Left ventricle myocardium inferior (tissue), 1 donor: ENCODE measurements around the gene METTL8. TPM values are rescaled to one million over a fixed set of nuclear protein-coding genes. Genes with fewer than 3 reads are reported as not detected.

Experiments
- DNase-seq: peaks from one replicate; pipeline ENCODE4 v3.0.0-alpha.2; 2020
- H3K27ac ChIP-seq: fragments of 200-600 bp; replicated peaks from 2 replicates; pipeline ENCODE4 v1.8.0; 2021
- H3K27me3 ChIP-seq: fragments of 200-600 bp; 2 replicates; pipeline ENCODE4 v1.8.0; 2021; ENCODE audit warnings: low read depth
- H3K36me3 ChIP-seq: fragments of 200-600 bp; 2 replicates; pipeline ENCODE4 v1.8.0; 2021
- H3K4me1 ChIP-seq: fragments of 200-600 bp; 2 replicates; pipeline ENCODE4 v1.8.0; 2021
- H3K4me3 ChIP-seq: fragments of 200-600 bp; 2 replicates; pipeline ENCODE4 v1.8.0; 2021; ENCODE audit warnings: mild to moderate bottlenecking, moderate library complexity
- H3K9me3 ChIP-seq: fragments of 200-600 bp; replicated peaks from 2 replicates; pipeline ENCODE4 v1.8.0; 2021
- CTCF ChIP-seq: fragments of 200-600 bp; IDR thresholded peaks from 2 replicates; pipeline ENCODE4 v1.8.0; 2021; ENCODE audit warnings: antibody characterized with exemption, mild to moderate bottlenecking, borderline replicate concordance
- intact Hi-C: fragments of 100-400 bp; cut with micrococcal nuclease; formaldehyde crosslinking; loops from one replicate; pipeline ENCODE4 v1.11.0; 2022
- total RNA-seq: library from RNA; stranded (reverse); fragmentation: NEBNext Ultra II Directional; extraction: Animal tissue kit (Norgen Biotek cat#: 25700); gene quantifications from one replicate; pipeline ENCODE4 v1.2.1, GENCODE V29; 2021
- donor health status: DM: no; HTN: yes; CAD: no; lungs with severe emphysema.

The METTL8 gene
- total RNA-seq, 1 donor from 2014 or later, result 10.4 TPM

- no peak for DNase-seq
- intact Hi-C loops, result no loop called here
- H3K4me1 ChIP-seq, result no peaks in the 10 kb centered on the region
- peaks cover 7% of the 10 kb centered on the region for H3K9me3 ChIP-seq
- no peak overlapping the region for H3K4me3 ChIP-seq
- peaks cover 97% of the 10 kb centered on the region for H3K36me3 ChIP-seq
- H3K27ac ChIP-seq, result no peak overlapping the region
- no peak for TF ChIP-seq CTCF
- H3K27me3 ChIP-seq, result no peaks in the 10 kb centered on the region
Measured at GRCh38 chr2:171452773-171453172, 19.0 kb upstream of the METTL8 start.

- Histone ChIP-seq H3K9me3 (peaks cover 4% of the 10 kb centered on the region), H3K27ac (no peak overlapping the region), H3K36me3 (peaks cover 90% of the 10 kb centered on the region), H3K4me3 (no peak overlapping the region), H3K4me1 (no peaks in the 10 kb centered on the region), H3K27me3 (no peaks in the 10 kb centered on the region)
- intact Hi-C loops, result no loop called here
- TF ChIP-seq CTCF, result no peak
- DNase-seq, result no peak
Measured at GRCh38 chr2:171451074-171451473, 17.3 kb upstream of the METTL8 start.

- Histone ChIP-seq H3K27me3 (no peaks in the 10 kb centered on the region), H3K4me3 (no peak overlapping the region), H3K27ac (no peak overlapping the region), H3K9me3 (no peaks in the 10 kb centered on the region), H3K36me3 (peaks cover 85% of the 10 kb centered on the region), H3K4me1 (no peaks in the 10 kb centered on the region)
- intact Hi-C loops, result no loop called here
- TF ChIP-seq CTCF, result no peak
- DNase-seq, result no peak
Measured at GRCh38 chr2:171447675-171448074, 13.9 kb upstream of the METTL8 start.

- intact Hi-C loops, result no loop called here
- no peak overlapping the region for H3K27ac ChIP-seq
- no peak for DNase-seq
- no peaks in the 10 kb centered on the region for H3K27me3 ChIP-seq
- no peaks in the 10 kb centered on the region for H3K4me1 ChIP-seq
- H3K36me3 ChIP-seq, result peaks cover 79% of the 10 kb centered on the region
- TF ChIP-seq CTCF, result no peak
- H3K9me3 ChIP-seq, result no peaks in the 10 kb centered on the region
- no peak overlapping the region for H3K4me3 ChIP-seq
Measured at GRCh38 chr2:171441470-171441869, 7.7 kb upstream of the METTL8 start.

GRCh38 chr2:171436307-171436706 is 2.5 kb upstream of the METTL8 start:
- intact Hi-C loops, result no loop called here
- Histone ChIP-seq H3K4me3 (no peak overlapping the region), H3K36me3 (peaks cover 37% of the 10 kb centered on the region), H3K4me1 (peaks cover 26% of the 10 kb centered on the region), H3K27me3 (no peaks in the 10 kb centered on the region), H3K9me3 (no peaks in the 10 kb centered on the region), H3K27ac (no peak overlapping the region)
- no peak for DNase-seq
- TF ChIP-seq CTCF, result no peak
